ENCODE measurements around the gene APBA1. TPM values are rescaled to one million over a fixed set of nuclear protein-coding genes. Genes with fewer than 3 reads are reported as not detected.

Gene APBA1
- 5.7 TPM for polyA plus RNA-seq (2013, experiment 1 of 2; ENCODE audit: insufficient read length)
- 7.4 TPM for polyA plus RNA-seq (2013, experiment 2 of 2; ENCODE audit: insufficient read length)

DNA sequence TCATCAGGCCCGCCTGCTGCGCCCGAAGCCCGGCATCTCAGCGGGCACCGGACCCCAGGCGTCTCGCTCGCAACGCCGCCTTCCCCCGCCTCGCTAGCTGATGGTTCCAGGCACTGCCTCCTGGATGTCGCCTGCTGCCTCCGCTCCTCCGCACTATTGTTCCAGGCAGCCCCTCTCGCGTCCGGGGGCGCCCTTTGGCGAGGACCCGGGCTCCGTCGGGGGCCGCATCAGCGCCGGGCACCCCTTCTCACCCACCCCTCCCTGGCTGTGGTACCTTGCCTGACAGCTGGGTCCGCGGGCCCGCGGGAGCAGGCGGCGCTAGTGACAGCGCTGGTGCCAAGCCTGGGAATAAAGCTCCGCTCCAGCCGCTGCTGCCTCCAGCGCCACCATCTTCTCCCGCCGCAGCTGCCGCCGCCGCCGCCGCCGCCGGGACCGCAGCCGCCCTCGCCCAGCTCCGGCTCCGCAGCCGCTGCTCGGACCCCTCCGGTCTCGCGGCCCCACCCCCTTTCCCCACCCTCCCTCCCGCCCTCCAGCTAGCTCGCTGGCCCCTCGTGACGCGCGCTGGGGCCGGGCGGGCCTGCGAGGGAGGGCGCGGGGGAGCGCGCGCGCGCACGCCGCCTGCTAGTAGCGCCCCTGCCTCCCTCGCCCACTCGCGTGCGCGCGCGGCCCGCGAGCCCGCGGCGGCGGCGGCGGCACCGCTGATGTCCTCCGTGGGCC is at the start of gene APBA1:
Gene APBA1, minus strand, starts transcription at position 493 of the 717 bp plus-strand sequence.
- DNase-seq = peak; percentile 75

- no peak for DNase-seq
These were observed 47.8 kb upstream of the APBA1 start for GRCh38 chr9:69719983-69720382.

DNA sequence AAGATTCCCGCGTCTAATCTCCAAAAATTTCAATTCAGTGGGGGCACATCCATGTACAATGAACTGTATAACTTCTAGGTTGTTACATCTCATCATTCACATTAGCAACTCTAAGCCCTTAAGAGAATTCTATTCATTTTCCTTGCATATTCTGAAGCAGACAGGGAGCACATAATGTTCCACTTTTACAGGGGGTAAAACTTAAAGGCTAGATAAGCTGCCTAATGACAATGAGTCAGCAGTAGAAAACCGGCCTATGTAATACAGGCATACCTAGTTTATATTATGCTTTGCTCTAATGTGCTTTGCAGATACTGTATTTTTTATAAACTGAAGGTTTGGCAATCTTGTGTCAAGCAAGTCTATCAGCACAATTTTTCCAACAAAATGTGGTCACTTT is 47.2 kb upstream of the APBA1 start:
- no peak for DNase-seq

DNA sequence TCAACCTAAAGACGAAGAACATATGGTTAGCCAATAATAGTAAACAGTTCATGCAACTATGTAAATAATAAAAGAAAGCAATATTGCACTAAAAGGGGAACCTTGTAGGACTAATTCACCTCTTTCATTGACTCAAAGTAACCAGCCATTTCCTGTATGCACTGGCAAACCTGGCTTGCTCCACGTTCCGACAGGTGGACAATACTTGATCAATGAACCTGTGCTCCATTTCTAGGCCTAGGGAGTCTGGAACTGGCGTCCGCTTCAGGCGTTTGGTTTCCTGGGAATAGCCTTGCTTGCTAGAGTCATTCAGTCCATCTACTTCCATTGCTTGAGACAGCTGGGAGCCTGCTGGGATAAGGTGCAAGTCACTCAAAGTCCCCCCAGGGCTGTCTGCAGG is 46.0 kb upstream of the APBA1 start:
- no peak for DNase-seq

DNA sequence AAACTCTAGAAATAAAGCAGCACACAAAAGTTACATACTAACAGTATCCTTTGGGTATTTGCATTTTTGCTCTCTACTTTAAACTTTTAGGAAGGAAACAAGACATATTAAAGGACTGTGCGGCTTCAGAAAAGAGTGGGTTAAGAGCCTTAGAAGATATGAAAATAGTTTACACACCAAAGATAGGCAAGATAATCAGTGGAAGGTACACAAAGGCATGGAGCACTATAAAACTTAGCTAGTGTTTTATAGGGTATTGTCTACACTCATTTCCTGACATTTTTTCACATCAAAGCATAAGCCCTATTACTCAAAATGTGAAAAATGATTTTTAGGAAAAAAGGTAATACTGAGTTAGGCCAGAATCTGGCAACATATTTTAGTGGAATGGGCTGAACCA is 43.7 kb upstream of the APBA1 start:
- DNase-seq = no peak

DNA sequence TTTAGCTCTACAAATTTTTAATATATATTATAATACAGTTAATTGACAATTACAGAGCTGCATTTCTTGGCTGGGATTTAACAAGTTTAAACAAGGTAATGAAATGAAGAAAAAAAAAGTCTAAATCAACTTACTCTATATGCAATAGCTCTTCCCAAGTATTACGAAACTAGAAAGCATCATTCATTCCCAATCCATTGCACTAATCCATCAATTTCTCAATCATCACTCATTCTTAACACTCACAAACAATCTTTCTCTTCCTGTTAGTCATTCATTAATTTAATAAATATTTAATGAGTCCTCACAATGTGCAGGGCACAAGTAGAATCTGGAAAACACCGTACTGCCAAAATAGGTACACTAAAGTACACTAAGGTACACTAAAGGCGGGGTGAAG is 42.9 kb upstream of the APBA1 start:
- DNase-seq = no peak

DNA sequence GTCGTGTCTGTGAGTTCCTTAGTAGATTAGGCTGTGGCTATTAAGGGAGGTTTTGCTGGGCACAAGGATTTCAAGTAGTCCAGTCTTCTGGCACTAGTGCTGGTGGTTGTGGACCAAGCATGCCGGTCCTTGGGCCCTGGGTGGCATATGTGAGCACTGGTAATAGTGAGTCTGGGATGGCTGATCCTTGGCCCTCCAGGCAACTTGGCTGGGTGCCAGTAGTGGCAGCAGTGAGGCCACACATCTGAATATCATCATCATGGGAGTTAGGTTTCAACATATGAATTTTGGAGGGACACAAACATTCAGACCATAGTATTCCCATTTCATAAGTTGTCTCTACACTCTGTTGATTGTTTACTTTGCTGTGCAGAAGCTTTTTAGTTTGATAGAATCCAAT is 25.3 kb upstream of the APBA1 start:
- no peak for DNase-seq

GRCh38 chr9:69696802-69697201 is 24.6 kb upstream of the APBA1 start:
- no peak for DNase-seq

DNA sequence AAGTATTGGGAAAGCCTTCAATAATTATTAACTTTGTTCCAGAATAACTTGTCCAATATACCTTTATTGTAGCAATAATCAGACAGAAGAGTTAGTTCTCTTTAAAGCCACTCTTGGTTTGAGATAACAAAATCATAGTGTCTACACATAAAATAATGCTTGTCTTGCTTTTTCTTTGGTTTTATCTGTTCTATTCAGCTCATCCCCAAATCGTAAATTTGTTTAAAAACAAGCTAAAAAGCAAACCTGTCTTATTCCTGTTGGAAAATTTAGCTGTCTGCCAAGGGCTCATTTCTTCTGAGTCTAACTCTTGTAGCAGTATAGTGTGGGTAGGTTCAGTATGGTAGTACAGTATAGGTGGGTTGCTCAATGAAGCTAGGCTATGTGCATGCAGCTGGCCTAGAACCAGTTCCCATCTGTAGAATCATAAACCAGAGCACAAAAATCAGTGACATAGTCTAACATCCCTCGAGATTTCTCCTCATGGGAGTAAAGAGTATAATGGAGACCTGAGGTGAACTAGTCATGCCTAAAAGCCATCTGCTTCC is 17.9 kb upstream of the APBA1 start:
- no peak for DNase-seq

GRCh38 chr9:69683927-69684326 is 11.8 kb upstream of the APBA1 start:
- no peak for DNase-seq

DNA sequence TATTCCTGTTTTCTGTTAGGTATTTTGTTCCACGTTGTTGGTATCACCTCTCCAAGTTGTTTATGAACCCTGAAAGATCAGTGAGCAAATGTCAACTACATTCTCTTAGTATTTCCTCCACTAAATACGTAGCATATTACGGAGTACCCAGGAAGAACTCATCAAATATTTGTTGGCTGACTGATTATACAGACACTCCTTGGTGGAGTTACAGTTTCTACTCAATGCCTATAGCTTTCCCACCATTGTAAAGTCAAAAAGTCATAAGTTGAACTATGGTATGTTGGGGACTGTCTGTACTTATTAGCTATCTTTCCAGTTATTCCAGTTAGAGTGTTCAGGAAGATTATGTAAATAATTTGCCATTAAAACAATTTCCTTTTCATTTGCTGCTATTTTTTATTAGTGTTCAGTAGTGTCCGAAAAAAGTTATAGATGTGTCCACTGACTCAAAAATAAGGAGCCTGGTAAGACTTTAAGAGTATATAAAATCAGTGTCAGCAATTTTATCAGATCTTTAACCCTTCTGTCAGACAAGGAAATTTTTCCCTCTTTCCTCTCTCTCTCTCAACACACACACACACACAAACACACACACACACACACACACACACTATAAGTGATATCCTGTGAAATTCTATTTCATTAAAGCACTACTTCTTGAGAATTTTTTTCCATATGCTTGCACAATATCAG is 6.8 kb upstream of the APBA1 start:
- no peak for DNase-seq

DNA sequence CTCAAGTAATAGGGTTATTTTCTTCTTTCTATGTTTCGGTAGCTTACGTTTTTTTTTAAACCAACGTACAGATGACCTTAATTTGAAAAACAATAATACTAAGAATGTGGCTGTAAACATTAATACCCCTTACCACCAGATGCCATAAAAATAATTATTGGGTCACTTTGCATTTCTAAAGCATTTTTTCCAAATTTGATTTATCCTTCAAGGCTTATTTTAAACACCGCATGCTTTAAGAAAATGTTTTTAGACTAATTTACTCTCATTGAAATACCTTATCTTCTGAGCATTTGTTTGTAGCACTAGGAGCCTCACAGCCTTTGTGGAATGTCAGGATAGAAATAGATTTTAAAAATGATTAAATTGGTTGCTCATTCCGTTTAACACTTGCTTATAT is 5.8 kb upstream of the APBA1 start:
- DNase-seq = no peak

GRCh38 chr9:69675563-69675962 is 3.4 kb upstream of the APBA1 start:
- no peak for DNase-seq

DNA sequence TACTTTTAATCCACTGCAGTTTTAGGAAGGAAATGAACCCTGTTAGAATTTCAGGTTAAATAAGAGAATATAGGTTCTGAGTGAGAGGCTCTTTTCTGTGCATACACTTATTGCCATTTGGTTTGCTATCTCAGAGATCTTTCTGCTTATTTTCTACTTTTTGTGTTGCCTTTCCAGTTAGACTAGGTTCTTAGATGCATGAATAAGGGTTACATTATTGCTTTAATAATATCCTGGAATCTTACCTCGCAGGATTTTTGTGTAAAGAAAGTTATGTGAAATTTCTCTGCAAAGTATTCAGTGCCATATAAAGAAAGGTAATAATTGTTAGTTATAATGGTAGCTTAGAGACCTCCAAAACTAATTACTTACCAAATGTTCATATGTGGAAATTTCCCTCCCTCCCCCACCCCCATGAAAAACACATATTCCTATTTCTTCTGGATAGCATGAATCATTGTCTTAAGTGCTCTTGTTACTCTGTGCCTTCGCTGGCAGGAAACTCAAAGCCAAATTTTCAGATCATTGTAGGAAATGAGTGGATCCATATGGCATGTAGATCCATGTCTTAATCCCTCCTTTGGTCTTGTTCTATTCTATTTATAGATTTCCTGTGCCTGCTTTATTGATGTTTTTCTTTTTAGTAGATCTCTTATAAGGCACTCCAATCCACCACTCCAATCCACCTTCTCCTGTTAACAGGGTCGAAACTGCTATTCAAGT is 2.7 kb upstream of the APBA1 start:
- peak; percentile 89 for DNase-seq

DNA sequence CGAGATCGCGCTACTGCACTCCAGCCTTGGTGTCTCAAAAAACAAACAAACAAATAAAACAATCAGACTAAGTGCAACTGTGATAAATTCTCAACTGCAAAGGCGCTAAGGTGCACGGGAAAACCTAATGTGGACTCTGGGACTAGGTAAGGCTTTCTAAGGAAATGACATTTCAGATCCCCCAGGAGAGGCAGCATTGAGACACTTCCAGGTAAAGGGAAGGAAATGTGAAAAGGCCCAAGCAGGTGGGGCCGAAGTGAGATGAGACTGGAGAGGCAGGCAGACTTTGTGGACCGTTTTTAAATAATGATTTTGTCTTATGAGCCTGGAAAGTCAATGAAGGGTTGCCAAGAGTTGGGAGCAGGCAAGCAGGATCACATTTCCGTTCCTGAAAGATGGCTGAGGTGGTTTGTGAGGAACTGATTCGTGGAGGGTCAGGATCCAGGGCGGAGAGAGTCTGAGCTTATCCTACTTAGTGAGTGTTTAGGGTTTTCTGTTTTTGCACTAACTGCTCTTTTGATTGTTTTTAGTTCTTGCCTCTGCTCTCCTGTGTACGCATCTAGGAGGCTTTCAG is 2.0 kb upstream of the APBA1 start:
- no peak for DNase-seq

- DNase-seq = no peak
These were observed 1.1 kb upstream of the APBA1 start for GRCh38 chr9:69673311-69673640.

GRCh38 chr9:69672596-69673310 is 582 bp upstream of the APBA1 start:
- peak; percentile 92 for DNase-seq

DNA sequence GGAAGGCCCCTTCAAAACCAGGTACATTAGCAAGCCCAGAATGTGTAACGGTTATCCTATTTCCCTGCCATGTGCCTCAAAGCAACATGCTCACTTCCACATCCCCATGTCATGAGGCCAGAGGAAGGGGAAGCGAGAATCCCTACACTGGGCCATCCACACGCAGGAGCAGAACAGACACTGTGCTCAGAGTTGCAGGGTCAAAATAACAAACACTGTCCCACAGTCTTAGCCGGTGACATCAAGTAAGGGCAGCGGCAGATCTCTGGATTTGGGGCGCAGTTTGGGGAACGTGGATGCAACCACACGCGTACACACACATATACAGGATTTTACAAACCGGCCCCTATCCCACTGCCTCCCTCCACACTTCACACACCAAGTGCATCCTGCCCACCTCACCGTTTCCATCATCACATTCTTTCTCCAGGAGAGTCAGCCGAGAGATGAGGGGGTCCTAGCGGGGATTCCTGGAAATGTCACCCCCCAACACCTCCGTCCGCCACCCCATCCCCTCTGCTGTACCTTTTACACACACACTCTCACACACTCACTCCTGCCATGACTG is 776 bp downstream of the APBA1 start:
- DNase-seq = no peak

GRCh38 chr9:69667306-69667705 is 4.9 kb downstream of the APBA1 start:
- DNase-seq = no peak

DNA sequence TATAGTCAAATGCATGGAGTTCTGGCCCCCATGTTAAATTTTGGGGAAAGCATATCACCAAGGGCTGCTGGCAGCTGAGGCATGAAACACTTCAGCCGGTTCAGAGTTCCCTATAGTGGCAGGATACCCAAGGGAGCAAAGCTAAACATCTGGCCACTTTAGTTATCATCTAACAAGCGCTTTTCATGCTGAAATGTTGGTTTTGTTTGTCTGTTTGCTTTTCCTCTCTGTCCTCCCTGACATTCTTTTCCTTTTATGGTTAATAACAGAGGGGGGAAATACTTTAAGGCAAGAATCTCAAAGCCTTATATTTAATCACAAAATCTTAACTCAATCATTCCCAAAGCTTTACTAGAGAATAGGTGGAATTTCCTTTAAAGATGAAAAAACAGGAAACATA is 11.9 kb downstream of the APBA1 start:
- DNase-seq = peak; percentile 47

GRCh38 chr9:69658987-69659675 is 13.0 kb downstream of the APBA1 start:
- no peak for DNase-seq

Data from fibroblast of skin of scalp (primary cell).